HG03103 (cell line): ENCODE data around the gene PFKFB1.

ENCODE experiments used
- ATAC-seq: cut with Tn5 transposase; IDR thresholded peaks from one replicate; pipeline ENCODE4 v1.9.1; 2021; ENCODE audit warnings: low read depth; ENCODE audit not compliant: unreplicated experiment

The PFKFB1 gene

DNA sequence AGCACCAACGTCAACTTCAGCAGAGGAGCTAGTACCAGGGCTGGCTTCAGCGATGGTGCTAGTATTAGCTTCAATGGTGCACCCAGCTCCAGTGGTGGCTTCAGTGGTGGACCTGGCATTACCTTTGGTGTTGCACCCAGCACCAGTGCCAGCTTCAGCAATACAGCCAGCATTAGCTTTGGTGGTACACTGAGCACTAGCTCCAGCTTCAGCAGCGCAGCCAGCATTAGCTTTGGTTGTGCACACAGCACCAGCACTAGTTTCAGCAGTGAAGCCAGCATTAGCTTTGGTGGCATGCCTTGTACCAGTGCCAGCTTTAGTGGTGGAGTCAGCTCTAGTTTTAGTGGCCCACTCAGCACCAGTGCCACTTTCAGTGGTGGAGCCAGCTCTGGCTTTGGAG, 65.1 kb downstream of the PFKFB1 start:
- ATAC-seq, result no peak

- ATAC-seq, result no peak
These were observed 67.0 kb downstream of the PFKFB1 start for GRCh38 chrX:54926978-54927377.

DNA sequence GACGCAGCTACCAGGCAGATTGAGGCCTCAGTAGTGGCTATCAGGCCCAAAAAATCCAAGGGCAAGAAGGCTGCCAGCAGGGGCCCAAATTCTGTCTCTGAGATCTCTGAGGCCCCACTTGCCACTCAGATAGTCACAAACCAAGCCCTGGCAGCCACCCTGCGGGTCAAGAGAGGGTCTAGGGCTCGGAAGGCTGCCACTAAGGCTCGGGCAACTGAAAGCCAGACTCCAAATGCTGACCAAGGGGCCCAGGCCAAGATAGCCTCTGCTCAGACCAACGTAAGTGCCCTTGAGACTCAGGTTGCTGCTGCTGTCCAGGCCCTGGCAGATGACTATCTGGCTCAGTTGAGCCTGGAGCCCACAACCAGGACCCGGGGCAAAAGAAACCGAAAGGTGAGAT, 70.6 kb downstream of the PFKFB1 start:
- no peak for ATAC-seq

- ATAC-seq, result no peak
These were observed 71.4 kb downstream of the PFKFB1 start for GRCh38 chrX:54922547-54922946.

DNA sequence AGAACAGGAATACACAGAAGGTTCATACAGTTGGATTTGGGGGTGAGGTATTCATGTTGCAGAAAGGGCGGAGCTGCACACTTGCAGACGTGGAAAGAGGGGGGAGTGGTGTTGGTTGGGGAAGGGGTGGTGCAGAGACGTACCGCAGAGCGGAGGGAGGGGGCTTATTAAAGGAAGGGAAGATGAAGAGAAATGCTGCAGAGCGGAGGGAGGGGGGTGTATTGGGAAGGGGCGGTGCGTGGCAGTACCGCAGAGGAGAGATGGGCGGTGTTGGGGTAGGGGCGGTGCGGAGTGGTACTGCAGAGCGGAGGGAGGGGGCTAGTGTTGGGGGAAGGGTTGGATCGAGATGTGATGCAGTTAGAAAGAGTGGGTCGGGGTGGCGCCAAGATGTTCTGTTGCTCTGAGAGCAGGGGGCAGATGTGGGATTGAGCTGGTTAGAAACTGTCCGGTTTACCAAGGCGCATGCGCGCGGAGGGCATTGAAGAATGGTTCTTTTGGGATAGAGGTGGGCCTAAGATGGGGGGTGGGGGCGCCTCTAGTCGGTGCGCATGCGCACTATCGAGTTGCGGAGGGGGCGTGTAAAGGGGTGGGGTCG, 72.5 kb downstream of the PFKFB1 start:
- ATAC-seq, result no peak

DNA sequence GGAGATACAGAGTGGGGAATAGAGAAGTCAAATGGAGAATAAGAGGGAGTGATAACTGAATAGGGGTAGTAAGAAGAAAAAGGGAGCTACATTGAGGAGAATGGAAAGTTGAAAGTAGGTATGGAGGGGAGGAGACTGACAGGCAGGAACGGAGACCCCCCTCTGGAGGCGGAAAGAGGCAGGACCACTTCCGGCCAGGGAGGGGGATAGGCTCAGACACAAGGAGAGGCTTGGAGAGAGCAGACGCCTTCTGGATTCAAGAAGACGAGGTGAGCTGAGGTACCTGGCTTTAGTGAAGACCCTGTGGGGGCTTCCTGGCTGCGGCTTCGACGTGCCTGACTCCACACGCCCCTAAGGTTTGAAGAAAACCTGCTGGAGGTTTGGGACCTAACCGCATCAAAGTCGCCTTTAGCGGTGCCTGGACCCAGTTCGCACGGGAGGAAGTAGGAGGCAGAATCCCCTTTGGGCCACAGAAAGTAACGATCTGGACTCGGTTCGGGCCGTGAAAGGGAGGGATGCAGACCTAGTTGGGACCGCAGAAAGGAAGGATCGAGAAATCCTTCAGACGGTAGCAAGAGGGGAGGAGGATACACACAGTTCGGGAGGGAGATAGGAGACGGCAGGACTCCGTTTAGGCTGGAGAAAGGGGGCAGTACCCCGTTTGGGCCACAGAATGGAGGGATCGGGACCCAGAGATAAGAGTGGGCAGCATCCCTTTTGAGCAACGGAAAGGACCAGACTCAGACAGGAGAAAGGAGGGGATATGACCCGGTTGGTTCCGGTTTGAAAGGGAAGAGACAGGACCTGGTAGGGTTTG, 73.2 kb downstream of the PFKFB1 start, which contains the start of gene TRO:
Gene TRO, plus strand, starts transcription at position 215 of the 817 bp plus-strand sequence. CDS start 1,423 bp downstream, outside the sequence.
- ATAC-seq, result no peak

- no peak for ATAC-seq
These were observed 84.0 kb downstream of the PFKFB1 start for GRCh38 chrX:54909941-54910340.

DNA sequence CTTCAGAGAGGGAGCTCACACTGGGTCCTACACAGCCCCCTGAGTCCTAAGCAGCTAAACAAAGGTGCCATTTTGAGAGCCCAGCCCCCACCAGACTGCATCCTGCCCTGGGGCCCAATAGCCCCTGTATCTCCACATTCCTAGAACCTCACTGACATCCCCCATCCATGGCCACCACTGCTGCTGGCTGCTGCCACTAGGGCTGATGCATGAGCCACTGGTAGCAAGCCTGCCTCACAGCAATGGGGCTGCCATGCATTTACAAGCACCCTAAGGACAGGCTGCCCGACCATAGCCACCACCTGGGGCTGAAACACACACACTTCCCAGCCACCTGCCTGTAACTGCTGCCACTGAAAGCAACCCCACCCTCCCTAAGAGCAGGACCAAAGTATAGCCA, 99.8 kb downstream of the PFKFB1 start:
- no peak for ATAC-seq

GRCh38 chrX:54891573-54891972, 102.4 kb downstream of the PFKFB1 start:
- ATAC-seq, result no peak

GRCh38 chrX:54885740-54886139, 108.2 kb downstream of the PFKFB1 start:
- no peak for ATAC-seq
